ENCODE results near the gene PRTN3.

- TF ChIP-seq CTCF (IDR thresholded peaks at IDR 0.05) (no peak), POLR2A (IDR thresholded peaks at IDR 0.05) (no peak)
These were observed 26.5 kb downstream of the PRTN3 start for GRCh38 chr19:867301-867793.
